NCI-H345 treated with DMSO at 0.1 percent for 48 hours (cell line): ENCODE data around the gene RRAGB.
"Not testable (repeated sequence)": the region's sequence is repeated elsewhere in the genome, so short reads cannot be mapped to it uniquely, and the experiment has no call there.

ENCODE experiments used
- DNase-seq: peaks from one replicate; lab custom pipeline; 2025; ENCODE audit not compliant: unreplicated experiment; lab: John Stamatoyannopoulos, UW

Gene RRAGB

DNA sequence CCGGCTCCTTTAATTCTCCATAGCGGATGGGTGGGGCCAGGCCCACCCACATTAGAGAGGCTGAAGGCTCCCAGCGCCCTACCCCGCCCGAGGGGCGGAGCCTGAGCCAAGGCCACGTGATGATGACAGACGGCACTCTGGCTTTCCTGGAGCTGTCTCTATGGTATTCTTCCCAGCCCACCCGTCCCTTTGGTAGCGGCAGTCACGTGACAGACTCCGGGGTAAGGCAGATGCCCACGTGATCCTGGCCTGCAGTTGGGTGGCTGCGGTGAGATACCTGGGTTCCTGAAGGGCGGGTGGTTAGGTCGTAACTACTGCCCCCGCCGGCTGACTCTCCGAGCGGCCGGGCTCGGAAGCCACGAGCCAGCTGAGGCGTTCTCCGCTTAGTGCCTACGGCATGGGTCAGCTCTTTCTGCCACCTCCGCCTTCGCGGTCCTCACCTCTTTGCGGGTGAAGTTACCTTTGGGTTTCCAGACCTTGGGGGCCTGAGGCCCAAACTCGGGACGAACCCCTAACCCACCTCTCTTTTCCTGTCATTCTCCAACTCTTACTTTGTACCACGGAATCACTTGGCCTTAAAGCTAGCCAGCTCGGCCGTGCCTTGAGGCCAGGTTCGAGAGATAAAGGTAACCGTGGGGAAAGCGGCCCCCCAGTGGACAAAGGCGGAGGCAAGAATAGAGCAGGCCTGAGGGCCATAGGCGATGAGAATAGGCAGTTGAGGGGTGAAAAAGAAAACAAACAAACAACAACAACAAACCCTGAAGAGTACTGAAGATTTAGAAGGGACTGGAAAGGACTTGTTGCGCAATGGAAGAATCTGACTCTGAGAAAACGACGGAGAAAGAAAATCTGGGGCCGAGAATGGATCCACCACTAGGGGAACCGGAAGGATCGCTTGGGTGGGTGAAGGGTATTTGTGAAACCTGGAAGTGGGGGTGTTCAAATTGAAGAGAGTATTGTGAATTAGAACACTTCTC is at the start of gene RRAGB:
TSS of gene RRAGB (plus strand) at position 229 of the 977 bp plus-strand sequence. CDS start at position 808, 579 bp downstream.
- DNase-seq = peak; percentile 91

- no peak for DNase-seq
Measured at GRCh38 chrX:55668084-55668483, 49.5 kb upstream of the RRAGB start.

GRCh38 chrX:55688579-55688978 is 29.0 kb upstream of the RRAGB start:
- DNase-seq = not testable (repeated sequence)

DNA sequence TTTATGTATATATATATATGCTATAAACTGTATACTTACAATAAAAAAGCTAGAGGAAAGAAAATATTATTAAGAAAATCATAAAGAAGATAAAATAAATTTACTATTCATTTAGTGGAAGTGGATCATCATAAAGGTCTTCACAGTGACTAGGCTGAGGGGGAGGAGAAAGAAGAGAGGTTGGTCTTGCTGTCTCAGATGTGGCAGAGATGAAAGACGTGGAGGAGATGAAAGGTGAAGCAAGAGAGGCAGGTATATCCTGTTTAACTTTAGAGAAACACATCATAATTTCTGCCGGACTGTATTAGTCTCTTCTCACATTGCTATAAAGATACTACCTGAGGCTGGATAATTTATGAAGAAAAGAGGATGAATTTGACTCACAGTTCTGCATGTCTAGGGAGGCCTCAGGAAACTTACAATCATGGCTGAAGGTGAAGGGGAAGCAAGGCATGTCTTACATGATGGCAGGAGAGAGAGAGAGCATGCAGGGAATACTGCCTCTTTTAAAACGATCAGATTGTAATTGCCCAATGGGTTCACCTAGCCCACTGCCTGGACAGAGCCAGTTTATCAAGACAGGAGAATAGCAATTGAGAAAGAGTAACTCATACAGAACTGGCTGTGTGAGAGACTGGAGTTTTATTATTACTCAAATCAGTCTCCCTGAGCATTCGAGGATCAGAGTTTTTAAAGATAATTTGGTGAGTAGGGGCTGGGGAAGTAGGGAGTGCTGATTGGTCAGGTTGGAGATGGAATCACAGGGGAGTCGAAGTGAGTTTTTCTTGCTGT is 22.1 kb upstream of the RRAGB start:
- DNase-seq = no peak

- DNase-seq = no peak
Measured at GRCh38 chrX:55697381-55697780, 20.2 kb upstream of the RRAGB start.

DNA sequence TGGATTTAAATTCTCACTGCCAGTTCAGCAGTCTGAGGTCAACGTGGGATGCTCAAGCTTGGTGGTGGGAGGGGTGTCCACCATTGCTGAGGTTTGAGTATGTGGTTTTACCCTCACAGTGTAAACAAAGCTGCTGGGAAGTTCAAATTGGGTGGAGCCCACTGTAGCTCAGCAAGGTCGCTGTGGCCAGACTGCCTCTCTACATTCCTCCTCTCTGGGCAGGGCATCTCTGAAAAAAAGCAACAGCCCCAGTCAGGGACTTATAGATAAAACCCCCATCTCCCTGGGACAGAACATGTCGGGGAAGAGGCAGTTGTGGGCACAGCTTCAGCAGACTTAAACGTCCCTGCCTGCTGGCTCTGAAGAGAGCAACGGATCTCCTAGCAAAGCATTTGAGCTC is 14.9 kb upstream of the RRAGB start:
- no peak for DNase-seq

GRCh38 chrX:55703436-55703835 is 14.1 kb upstream of the RRAGB start:
- not testable (repeated sequence) for DNase-seq

DNA sequence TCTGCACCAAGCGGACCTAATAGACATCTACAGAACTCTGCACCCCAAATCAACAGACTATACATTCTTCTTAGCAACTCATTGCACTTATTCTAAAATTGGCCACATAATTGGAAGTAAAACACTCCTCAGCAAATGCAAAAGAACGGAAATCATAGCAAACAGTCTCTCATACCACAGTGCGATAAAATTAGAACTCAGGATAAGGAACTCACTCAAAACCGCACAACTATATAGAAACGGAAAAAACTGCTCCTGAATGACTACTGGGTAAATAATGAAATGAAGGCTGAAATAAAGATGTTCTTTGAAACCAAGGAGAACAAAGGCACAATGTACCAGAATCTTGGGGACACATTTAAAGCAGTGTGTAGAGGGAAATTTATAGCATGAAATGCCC is 12.5 kb upstream of the RRAGB start:
- DNase-seq = not testable (repeated sequence)

DNA sequence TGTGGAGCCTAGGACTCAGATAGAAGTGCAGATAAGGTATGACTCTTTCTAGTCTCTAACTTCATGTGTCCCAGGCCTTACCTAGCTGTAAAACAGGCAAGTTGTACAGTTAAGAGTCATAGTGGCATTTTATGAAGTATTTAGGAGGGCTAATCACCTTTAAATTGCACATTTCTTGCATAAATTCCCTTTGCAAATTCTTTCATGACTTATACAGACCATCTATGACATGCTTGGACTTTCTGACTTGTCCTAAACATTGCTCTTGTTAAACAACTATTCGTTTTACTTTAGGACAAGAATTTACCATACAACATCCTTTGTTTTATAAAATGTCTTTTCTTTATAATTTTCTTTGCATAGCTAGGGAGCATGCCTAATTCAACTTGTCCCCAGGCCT is 7.8 kb upstream of the RRAGB start:
- DNase-seq = no peak

GRCh38 chrX:55710701-55711100 is 6.8 kb upstream of the RRAGB start:
- DNase-seq = no peak

- no peak for DNase-seq
Measured at GRCh38 chrX:55713631-55714030, 3.9 kb upstream of the RRAGB start.

- no peak for DNase-seq
Measured at GRCh38 chrX:55714161-55714560, 3.4 kb upstream of the RRAGB start.

DNA sequence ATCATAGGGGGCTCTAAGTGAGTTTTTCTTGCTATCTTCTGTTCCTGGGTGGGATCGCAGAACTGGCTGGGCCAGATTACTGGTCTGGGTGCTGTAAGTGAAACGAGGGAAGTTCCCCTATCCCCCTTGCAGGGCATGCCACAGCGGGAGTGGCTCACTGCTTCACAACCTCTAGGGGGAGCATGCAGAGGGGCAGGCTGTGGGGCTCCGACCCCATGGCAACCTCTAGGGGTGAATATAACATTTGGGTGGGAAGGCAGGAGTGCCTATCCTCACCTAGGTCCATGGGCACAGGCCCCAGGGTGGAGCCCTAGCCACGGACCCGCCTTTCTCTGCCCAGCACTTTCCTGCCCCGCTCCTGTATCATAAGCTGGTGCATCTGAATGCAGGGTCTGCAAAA is 1.7 kb upstream of the RRAGB start:
- DNase-seq = no peak

DNA sequence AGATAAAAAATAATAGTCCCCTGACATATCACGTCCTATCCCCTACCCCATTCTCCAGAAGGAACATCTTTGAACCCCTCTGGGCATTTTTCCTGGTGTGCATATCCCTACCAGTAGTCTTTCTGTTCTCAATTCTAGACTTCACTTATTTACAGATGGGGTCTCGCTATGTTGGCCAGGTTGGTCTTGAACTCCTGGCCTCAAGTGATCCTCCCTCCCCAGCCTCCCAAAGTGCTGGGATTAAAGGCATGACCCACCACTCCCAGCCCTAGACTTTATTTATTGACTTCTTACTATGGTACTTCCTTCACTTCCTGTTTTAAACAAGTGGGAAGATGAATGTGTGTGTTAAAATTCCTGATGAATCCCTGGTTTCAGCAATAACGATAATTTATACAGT is 612 bp upstream of the RRAGB start:
- no peak for DNase-seq

GRCh38 chrX:55731826-55732225 is 14.3 kb downstream of the RRAGB start:
- DNase-seq = no peak

DNA sequence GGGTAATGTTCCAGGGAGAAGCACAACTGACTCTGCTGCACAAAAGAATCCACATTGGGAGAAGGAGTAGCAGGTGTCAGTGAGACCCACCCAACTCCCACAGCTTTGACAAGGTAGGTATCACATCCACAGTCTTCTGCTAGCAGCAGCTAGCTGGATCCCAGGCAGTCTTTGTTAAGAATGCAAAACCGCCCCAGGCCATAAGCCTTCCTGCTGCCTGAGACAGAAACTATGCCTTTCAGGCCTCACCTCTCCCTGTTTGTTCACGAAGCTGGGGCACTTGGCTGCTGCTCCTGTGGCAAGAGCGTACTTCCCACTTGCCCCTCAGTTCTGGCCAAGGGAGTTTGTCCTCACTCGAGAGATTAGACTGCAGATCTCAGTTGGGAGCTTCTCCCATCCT is 21.4 kb downstream of the RRAGB start:
- DNase-seq = no peak

- DNase-seq = no peak
Measured at GRCh38 chrX:55742649-55743048, 25.1 kb downstream of the RRAGB start.

- DNase-seq = not testable (repeated sequence)
Measured at GRCh38 chrX:55748463-55748862, 30.9 kb downstream of the RRAGB start.

GRCh38 chrX:55750256-55750655 is 32.7 kb downstream of the RRAGB start:
- DNase-seq = no peak

- no peak for DNase-seq
Measured at GRCh38 chrX:55754861-55755294, 37.3 kb downstream of the RRAGB start.

- DNase-seq = no peak
Measured at GRCh38 chrX:55758033-55758432, 40.5 kb downstream of the RRAGB start.

DNA sequence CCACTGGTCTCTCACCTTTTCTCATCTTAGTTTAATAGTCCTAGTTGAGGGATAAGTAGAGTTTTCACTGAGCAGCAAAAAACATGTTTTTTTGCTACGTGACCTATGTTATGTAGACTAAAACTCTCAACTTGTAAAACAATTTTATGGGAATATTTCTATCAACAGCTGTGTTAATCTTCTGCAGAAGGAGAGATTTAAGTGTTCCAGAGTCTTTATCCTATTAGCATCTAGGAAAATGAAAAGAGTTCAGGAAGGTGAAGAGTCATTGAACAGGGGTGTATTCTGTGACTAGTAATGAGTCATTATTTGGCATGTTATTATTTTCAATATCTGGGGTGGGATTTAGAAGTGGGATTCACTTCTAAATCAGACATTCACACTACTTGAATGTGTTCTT is 41.9 kb downstream of the RRAGB start:
- no peak for DNase-seq
